ENCODE measurements around the gene NRSN2.

- TF ChIP-seq CTCF (IDR thresholded peaks at IDR 0.05) (no peak), POLR2A (IDR thresholded peaks at IDR 0.05) (peak in 2 of 3 donors; percentile 41 to 52)
Measured at GRCh38 chr20:327186-328026, 19.5 kb upstream of the NRSN2 start.

All from body of pancreas (tissue), 4 donors.